GM12875 (cell line): ENCODE results near the gene SWAP70.
"Not testable (repeated sequence)": the region's sequence is repeated elsewhere in the genome, so short reads cannot be mapped to it uniquely, and the experiment has no call there.

Source experiments
- H3K4me3 ChIP-seq: one replicate; pipeline ENCODE4 v1.5.1; 2011; ENCODE audit warnings: low read depth, low read length, control low read depth
- CTCF ChIP-seq: IDR thresholded peaks from 2 replicates; pipeline ENCODE4 v1.5.1; 2011; ENCODE audit warnings: low read depth, mild to moderate bottlenecking, control low read depth, inconsistent platforms, low read length, moderate library complexity, borderline replicate concordance; ENCODE audit not compliant: insufficient read depth

Gene SWAP70

GRCh38 chr11:9739123-9739900 lies 75.4 kb downstream of the SWAP70 start:
- H3K4me3 ChIP-seq = no peak overlapping the region

GRCh38 chr11:9740202-9740883 lies 76.5 kb downstream of the SWAP70 start:
- H3K4me3 ChIP-seq = no peak overlapping the region
- no peak for TF ChIP-seq CTCF

More at GRCh38 chr11:9739123-9739900, 75.4 kb downstream of the SWAP70 start:
- no peak for TF ChIP-seq CTCF

GRCh38 chr11:9741260-9741659 lies 77.4 kb downstream of the SWAP70 start:
- no peak overlapping the region for H3K4me3 ChIP-seq
- TF ChIP-seq CTCF = no peak

- not testable (repeated sequence) for H3K4me3 ChIP-seq
These were observed 79.6 kb downstream of the SWAP70 start for GRCh38 chr11:9743512-9743911.

- H3K4me3 ChIP-seq = no peak overlapping the region
- TF ChIP-seq CTCF = no peak
These were observed 81.7 kb downstream of the SWAP70 start for GRCh38 chr11:9745411-9746211.

- H3K4me3 ChIP-seq = no peak overlapping the region
- no peak for TF ChIP-seq CTCF
These were observed 83.4 kb downstream of the SWAP70 start for GRCh38 chr11:9747229-9747628.

GRCh38 chr11:9747828-9748227 lies 84.0 kb downstream of the SWAP70 start:
- H3K4me3 ChIP-seq = no peak overlapping the region
- TF ChIP-seq CTCF = no peak
